H1 (cell line): ENCODE results near the gene H2AZ2. TPM values are rescaled to one million over a fixed set of nuclear protein-coding genes. Genes with fewer than 3 reads are reported as not detected.

Experiments used
- CBX5 ChIP-seq: fragments of 300-800, 300-1000 bp; sonication (generic); IDR thresholded peaks from 2 replicates; pipeline ENCODE4 v1.7.1; 2016; ENCODE audit warnings: antibody characterized with exemption, low read length, low read depth
- NANOG ChIP-seq: IDR thresholded peaks from 2 replicates; pipeline ENCODE4 v1.6.1; 2011; ENCODE audit warnings: low read length, low read depth, mild to moderate bottlenecking, inconsistent platforms; ENCODE audit not compliant: insufficient read depth, poor library complexity, severe bottlenecking
- TAF7 ChIP-seq: optimal IDR thresholded peaks from 2 replicates; pipeline ENCODE3; 2011; ENCODE audit warnings: low read depth, mild to moderate bottlenecking, inconsistent platforms, low read length, moderate library complexity, borderline replicate concordance
- polyA plus RNA-seq, 7 experiments: library from polyadenylated mRNA; depleted of rRNA in 3 of 7; stranded (reverse) in 5 of 7; unstranded in 2 of 7; fragments of >200 nt in 5 of 7; fragments of 200-250 nt in 2 of 7; gene quantifications; 1 replicate in 5 of 7; 2 replicates in 1 of 7; 4 replicates in 1 of 7; pipeline versions ENCODE4 v1.2.1 to v1.2.3, GENCODE V29; 2011 to 2013; ENCODE audit warnings: missing spikeins in 2 of 7, mixed read lengths in 2 of 7
- total RNA-seq: library from RNA; stranded (reverse); fragmentation: NEBNext Ultra II Directional; extraction: Animal tissue kit (Norgen Biotek cat#: 25700); gene quantifications from 2 replicates; pipeline ENCODE4 v1.2.1, GENCODE V29; 2021
- TF ChIP-seq, protein P1 (sequence below): fragments of 300-600 bp; sonication (generic); IDR thresholded peaks from 2 replicates; pipeline ENCODE4 v1.7.1; 2012; ENCODE audit warnings: low read length, moderate library complexity, mild to moderate bottlenecking, inconsistent platforms; ENCODE audit not compliant: insufficient replicate concordance

Gene H2AZ2
- total and polyA plus RNA-seq, 2 of the 8 experiments (the other 6 are each of a cell fraction or from before 2014, with no cell fraction given): 168 to 187 TPM

DNA sequence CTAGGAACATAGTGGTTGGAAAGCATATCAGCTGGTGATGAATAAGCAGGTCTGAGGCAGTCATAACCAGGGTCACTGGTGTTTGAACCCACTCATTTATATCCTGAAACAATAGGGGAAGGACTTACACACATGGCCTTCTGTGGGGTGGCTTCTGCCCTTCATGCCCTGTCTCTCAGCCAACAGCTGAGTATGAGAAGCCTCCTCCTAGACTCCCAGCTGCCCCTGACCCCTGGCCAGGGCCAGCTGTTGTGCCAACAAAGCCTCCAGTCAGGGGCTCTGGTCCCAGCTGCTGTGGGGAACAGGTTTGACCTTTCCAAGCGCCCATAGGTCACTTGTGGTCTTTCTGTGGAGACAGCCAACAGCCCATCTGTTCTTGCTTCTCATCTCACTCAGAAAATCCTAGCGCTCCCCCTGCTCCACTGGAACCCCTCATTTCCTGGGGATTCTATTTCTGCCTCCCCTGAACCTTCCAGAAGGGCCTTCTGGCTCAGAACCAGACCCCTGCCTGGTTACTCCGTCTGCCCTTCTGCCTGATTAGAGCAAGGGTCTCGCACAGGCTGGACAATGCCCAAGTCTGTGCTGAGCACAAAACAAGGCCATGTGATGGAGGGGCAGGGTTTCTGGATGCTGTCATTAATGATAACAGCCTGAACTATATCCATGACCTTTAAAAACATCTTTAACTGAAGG lies 47.1 kb upstream of the H2AZ2 start (continued):
- TF ChIP-seq, protein P1, sequence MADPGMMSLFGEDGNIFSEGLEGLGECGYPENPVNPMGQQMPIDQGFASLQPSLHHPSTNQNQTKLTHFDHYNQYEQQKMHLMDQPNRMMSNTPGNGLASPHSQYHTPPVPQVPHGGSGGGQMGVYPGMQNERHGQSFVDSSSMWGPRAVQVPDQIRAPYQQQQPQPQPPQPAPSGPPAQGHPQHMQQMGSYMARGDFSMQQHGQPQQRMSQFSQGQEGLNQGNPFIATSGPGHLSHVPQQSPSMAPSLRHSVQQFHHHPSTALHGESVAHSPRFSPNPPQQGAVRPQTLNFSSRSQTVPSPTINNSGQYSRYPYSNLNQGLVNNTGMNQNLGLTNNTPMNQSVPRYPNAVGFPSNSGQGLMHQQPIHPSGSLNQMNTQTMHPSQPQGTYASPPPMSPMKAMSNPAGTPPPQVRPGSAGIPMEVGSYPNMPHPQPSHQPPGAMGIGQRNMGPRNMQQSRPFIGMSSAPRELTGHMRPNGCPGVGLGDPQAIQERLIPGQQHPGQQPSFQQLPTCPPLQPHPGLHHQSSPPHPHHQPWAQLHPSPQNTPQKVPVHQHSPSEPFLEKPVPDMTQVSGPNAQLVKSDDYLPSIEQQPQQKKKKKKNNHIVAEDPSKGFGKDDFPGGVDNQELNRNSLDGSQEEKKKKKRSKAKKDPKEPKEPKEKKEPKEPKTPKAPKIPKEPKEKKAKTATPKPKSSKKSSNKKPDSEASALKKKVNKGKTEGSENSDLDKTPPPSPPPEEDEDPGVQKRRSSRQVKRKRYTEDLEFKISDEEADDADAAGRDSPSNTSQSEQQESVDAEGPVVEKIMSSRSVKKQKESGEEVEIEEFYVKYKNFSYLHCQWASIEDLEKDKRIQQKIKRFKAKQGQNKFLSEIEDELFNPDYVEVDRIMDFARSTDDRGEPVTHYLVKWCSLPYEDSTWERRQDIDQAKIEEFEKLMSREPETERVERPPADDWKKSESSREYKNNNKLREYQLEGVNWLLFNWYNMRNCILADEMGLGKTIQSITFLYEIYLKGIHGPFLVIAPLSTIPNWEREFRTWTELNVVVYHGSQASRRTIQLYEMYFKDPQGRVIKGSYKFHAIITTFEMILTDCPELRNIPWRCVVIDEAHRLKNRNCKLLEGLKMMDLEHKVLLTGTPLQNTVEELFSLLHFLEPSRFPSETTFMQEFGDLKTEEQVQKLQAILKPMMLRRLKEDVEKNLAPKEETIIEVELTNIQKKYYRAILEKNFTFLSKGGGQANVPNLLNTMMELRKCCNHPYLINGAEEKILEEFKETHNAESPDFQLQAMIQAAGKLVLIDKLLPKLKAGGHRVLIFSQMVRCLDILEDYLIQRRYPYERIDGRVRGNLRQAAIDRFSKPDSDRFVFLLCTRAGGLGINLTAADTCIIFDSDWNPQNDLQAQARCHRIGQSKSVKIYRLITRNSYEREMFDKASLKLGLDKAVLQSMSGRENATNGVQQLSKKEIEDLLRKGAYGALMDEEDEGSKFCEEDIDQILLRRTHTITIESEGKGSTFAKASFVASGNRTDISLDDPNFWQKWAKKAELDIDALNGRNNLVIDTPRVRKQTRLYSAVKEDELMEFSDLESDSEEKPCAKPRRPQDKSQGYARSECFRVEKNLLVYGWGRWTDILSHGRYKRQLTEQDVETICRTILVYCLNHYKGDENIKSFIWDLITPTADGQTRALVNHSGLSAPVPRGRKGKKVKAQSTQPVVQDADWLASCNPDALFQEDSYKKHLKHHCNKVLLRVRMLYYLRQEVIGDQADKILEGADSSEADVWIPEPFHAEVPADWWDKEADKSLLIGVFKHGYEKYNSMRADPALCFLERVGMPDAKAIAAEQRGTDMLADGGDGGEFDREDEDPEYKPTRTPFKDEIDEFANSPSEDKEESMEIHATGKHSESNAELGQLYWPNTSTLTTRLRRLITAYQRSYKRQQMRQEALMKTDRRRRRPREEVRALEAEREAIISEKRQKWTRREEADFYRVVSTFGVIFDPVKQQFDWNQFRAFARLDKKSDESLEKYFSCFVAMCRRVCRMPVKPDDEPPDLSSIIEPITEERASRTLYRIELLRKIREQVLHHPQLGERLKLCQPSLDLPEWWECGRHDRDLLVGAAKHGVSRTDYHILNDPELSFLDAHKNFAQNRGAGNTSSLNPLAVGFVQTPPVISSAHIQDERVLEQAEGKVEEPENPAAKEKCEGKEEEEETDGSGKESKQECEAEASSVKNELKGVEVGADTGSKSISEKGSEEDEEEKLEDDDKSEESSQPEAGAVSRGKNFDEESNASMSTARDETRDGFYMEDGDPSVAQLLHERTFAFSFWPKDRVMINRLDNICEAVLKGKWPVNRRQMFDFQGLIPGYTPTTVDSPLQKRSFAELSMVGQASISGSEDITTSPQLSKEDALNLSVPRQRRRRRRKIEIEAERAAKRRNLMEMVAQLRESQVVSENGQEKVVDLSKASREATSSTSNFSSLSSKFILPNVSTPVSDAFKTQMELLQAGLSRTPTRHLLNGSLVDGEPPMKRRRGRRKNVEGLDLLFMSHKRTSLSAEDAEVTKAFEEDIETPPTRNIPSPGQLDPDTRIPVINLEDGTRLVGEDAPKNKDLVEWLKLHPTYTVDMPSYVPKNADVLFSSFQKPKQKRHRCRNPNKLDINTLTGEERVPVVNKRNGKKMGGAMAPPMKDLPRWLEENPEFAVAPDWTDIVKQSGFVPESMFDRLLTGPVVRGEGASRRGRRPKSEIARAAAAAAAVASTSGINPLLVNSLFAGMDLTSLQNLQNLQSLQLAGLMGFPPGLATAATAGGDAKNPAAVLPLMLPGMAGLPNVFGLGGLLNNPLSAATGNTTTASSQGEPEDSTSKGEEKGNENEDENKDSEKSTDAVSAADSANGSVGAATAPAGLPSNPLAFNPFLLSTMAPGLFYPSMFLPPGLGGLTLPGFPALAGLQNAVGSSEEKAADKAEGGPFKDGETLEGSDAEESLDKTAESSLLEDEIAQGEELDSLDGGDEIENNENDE: no peak
- TF ChIP-seq NANOG: no peak
- TF ChIP-seq CBX5: no peak
- no peak for TF ChIP-seq TAF7
- TF ChIP-seq, all 59 proteins: peak for 0
